Type B pancreatic cell (in vitro differentiated cells): Measurements from ENCODE around the gene TXNRD1. TPM values are rescaled to one million over a fixed set of nuclear protein-coding genes. Genes with fewer than 3 reads are reported as not detected.
"Not testable (repeated sequence)": the region's sequence is repeated elsewhere in the genome, so short reads cannot be mapped to it uniquely, and the experiment has no call there.

Experiments used
- DNase-seq: peaks from one replicate; pipeline ENCODE4 v3.0.0; 2021; ENCODE audit warnings: mixed read lengths; ENCODE audit not compliant: unreplicated experiment; ENCODE audit errors: extremely low spot score
- H3K27ac Mint-ChIP-seq: 2 replicates; pipeline ENCODE4 v1.8.0; 2021; ENCODE audit warnings: mild to moderate bottlenecking, mixed read lengths
- H3K27me3 Mint-ChIP-seq: 2 replicates; pipeline ENCODE4 v1.8.0; 2021; ENCODE audit warnings: mixed read lengths
- H3K36me3 Mint-ChIP-seq: 2 replicates; pipeline ENCODE4 v1.8.0; 2021; ENCODE audit warnings: mixed read lengths
- H3K4me1 Mint-ChIP-seq: one replicate; pipeline ENCODE4 v1.8.0; 2021; ENCODE audit warnings: mixed read lengths; ENCODE audit not compliant: unreplicated experiment
- H3K4me3 Mint-ChIP-seq: 2 replicates; pipeline ENCODE4 v1.8.0; 2021; ENCODE audit warnings: mild to moderate bottlenecking, mixed read lengths
- H3K9me3 Mint-ChIP-seq: 2 replicates; pipeline ENCODE4 v1.8.0; 2021; ENCODE audit warnings: mixed read lengths
- total RNA-seq: library from RNA; stranded (reverse); gene quantifications from 2 replicates; pipeline ENCODE4 v1.2.1, GENCODE V29; 2021; ENCODE audit warnings: low replicate concordance
- TF ChIP-seq, protein P1 (sequence below): fragments of 200-600 bp; sonication (generic); conservative IDR thresholded peaks from 2 replicates; pipeline ENCODE4 v1.5.0; 2021; ENCODE audit warnings: antibody characterized with exemption, mild to moderate bottlenecking

The TXNRD1 gene
- total RNA-seq, 1 donor from 2014 or later: 94.7 TPM

DNA sequence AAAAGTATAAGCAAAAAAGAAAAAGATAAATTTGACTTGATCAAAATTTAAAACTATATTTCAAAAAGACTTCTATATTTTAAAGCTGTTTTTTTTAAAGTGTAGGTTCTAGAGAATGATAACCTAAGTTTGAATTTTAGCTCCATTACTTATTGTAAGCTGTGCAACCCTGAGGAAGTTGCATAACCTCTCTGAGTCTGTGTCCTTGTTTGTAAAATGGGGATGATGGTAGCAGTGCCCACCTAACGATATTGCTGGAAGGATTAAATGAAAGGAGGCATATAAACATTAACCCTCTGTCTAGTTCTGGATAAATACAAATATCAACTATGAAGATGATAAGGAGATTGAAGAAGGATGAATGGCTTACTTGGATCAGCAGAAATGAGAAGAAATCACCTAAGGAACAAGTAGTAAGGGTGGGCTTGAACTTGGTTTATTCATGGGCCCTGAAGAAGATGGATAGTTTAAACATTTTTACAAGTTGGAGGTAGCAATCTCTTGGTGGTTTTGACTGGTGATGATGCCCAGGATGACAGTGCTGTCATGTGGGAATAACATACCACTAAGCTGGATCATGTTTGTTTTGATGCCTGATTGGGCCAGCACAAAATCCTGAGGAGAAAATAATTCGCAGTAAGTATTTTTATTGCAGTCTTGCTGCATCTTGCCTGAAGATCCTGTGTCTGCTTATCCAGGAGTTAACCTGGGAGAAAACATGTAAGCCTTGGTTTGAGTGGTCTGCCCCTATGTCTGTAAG is 35.0 kb downstream of the TXNRD1 start:
- Mint-ChIP-seq H3K4me1 (peaks cover 5% of the 10 kb centered on the region), H3K27me3 (no peaks in the 10 kb centered on the region), H3K27ac (no peak overlapping the region), H3K4me3 (no peak overlapping the region), H3K36me3 (no peaks in the 10 kb centered on the region), H3K9me3 (no peaks in the 10 kb centered on the region)
- TF ChIP-seq, protein P1, sequence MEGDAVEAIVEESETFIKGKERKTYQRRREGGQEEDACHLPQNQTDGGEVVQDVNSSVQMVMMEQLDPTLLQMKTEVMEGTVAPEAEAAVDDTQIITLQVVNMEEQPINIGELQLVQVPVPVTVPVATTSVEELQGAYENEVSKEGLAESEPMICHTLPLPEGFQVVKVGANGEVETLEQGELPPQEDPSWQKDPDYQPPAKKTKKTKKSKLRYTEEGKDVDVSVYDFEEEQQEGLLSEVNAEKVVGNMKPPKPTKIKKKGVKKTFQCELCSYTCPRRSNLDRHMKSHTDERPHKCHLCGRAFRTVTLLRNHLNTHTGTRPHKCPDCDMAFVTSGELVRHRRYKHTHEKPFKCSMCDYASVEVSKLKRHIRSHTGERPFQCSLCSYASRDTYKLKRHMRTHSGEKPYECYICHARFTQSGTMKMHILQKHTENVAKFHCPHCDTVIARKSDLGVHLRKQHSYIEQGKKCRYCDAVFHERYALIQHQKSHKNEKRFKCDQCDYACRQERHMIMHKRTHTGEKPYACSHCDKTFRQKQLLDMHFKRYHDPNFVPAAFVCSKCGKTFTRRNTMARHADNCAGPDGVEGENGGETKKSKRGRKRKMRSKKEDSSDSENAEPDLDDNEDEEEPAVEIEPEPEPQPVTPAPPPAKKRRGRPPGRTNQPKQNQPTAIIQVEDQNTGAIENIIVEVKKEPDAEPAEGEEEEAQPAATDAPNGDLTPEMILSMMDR: no peak
- no peak for DNase-seq

DNA sequence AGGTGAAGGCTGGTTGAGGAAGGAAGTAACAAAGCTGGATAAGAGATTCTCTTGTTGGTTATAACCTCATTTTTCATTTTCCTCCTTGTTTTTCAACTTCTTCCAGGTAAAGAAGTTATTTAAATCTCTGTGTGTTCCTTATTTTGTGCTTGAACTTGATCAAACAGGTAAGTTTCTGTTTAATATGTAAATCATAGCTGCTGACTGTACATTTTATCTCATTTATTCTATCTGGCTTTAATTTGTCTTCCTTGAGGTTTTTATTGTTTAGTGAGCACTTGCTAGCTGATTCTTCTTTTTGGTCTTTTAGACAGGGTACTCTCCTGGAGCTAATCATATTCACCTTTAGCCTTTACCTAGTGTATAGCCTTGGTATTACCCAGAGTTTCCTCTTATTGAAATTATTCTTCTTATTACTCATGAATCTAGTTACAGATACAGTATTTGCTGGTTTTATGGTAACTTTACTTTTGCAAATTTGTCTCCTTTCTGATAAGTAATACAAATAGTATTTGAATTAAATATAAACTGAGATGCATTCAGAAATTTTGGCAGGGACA is 42.4 kb downstream of the TXNRD1 start:
- H3K36me3 Mint-ChIP-seq: no peaks in the 10 kb centered on the region
- H3K27me3 Mint-ChIP-seq: no peaks in the 10 kb centered on the region
- no peak for DNase-seq
- TF ChIP-seq, protein P1: no peak
- H3K27ac Mint-ChIP-seq: no peak overlapping the region
- no peak overlapping the region for H3K4me3 Mint-ChIP-seq
- H3K4me1 Mint-ChIP-seq: no peaks in the 10 kb centered on the region
- H3K9me3 Mint-ChIP-seq: no peaks in the 10 kb centered on the region

DNA sequence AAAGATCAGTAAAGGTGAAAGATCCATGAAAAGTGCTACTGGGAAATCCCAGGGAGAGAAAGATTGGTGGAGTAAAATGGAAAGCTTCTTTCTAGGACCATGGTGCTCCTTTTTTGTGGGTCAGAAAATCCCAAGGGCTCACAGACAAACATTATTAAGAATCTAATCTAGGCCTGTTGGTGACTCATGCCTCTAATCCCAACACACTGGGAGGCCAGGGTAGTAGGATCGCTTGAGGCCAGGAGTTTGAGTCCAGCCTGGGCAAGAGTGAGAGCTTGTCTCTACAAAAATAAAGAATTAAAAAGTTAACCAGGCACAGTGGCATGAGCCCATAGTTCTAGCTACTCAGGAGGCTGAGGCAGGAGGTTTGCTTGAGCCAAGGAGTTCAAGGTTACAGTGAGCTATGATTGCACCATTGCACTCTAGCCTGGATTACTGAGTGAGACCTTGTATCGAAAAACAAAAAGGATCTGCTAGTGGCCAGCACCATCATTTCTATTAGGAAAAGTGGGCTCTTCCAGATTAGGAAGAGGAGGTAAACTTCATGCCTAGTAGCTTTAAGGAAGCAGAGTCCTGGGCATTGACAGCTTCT is 43.0 kb downstream of the TXNRD1 start:
- TF ChIP-seq, protein P1: no peak
- Mint-ChIP-seq H3K27ac (no peak overlapping the region), H3K9me3 (no peaks in the 10 kb centered on the region), H3K27me3 (no peaks in the 10 kb centered on the region), H3K36me3 (no peaks in the 10 kb centered on the region), H3K4me3 (no peak overlapping the region), H3K4me1 (no peaks in the 10 kb centered on the region)
- DNase-seq: no peak

DNA sequence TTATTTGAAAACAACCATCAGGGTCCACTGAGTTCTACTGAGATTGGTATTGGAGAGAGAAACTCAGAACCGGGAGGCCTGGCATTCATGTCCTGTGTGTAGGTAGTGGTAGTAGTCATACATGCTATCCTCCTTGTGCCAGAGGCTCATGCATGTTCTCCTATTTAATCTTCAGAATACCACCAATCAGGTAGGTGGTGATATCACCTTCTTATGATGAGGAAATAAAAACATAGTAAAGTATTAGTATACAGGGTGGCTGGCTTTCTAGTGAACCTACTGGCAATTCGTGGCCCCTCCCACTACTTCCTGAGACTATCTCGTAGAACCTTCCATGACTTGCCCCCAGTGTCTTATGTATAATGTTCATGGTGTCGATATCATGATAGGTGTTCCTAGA is 47.4 kb downstream of the TXNRD1 start:
- Mint-ChIP-seq H3K27me3 (no peaks in the 10 kb centered on the region), H3K36me3 (no peaks in the 10 kb centered on the region), H3K4me3 (no peak overlapping the region), H3K9me3 (no peaks in the 10 kb centered on the region), H3K4me1 (peaks cover 6% of the 10 kb centered on the region), H3K27ac (no peak overlapping the region)
- TF ChIP-seq, protein P1: no peak
- DNase-seq: no peak

DNA sequence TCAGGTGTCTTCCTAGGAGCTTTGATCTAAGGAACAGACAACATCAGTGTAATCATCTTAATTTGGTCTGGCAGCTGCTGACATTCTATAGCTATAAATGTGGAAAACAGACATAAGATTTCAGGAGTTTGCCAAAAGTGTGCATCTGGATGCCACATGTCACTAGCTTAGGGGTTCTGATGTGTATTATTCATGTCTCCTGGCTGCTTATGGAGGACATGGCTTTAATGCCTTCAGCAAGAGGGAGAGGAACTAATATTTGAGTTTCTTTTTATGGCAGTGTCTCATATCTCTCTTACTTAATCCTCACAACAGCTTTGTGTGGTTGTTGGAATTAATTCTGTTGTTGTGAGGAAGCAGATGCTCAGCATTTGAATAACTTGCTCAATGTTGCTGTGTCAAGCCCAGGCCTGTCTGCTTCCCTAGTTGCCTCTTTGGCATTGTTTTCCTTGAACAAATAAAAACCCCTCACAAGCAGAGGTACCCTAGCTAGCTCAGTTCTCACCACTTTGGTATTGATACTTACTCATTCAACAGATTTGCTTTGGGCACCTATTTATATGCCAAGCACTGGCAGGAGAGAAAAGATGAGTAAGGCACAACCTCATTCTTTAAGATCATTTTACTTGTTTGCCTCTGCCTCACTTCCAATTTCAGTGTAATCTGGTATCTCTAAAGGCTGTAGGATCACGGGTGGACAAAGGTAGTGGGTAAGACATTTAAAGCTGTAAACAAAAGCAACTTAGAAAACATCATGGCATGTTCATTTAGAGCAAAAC is 48.2 kb downstream of the TXNRD1 start:
- no peaks in the 10 kb centered on the region for H3K27me3 Mint-ChIP-seq
- H3K27ac Mint-ChIP-seq: no peak overlapping the region
- no peaks in the 10 kb centered on the region for H3K9me3 Mint-ChIP-seq
- DNase-seq: no peak
- no peak overlapping the region for H3K4me3 Mint-ChIP-seq
- no peaks in the 10 kb centered on the region for H3K36me3 Mint-ChIP-seq
- TF ChIP-seq, protein P1: no peak
- peaks cover 6% of the 10 kb centered on the region for H3K4me1 Mint-ChIP-seq

DNA sequence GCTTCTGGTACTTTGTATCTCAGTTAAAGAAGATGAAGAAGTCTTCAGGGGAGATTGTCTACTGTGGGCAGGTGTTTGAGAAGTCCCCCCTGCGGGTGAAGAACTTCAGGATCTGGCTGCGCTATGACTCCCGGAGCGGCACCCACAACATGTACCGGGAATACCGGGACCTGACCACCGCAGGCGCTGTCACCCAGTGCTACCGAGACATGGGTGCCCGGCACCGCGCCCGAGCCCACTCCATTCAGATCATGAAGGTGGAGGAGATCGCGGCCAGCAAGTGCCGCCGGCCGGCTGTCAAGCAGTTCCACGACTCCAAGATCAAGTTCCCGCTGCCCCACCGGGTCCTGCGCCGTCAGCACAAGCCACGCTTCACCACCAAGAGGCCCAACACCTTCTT is 49.9 kb downstream of the TXNRD1 start:
- not testable (repeated sequence) for DNase-seq, H3K4me1 Mint-ChIP-seq, H3K9me3 Mint-ChIP-seq, H3K27me3 Mint-ChIP-seq, H3K4me3 Mint-ChIP-seq, H3K27ac Mint-ChIP-seq, H3K36me3 Mint-ChIP-seq
